Stimulated activated CD4-positive, alpha-beta T cell treated with anti-CD3 and anti-CD28 coated beads, TNF-alpha, amount 100 ng/mL, for 24 hours (primary cell): Measurements from ENCODE around the gene PXN.
A peak's percentile ranks its signal among the peaks of the same experiment; 100 is the strongest.
"Not testable (repeated sequence)": the region's sequence is repeated elsewhere in the genome, so short reads cannot be mapped to it uniquely, and the experiment has no call there.

Source experiments
- DNase-seq, 3 experiments: peaks; one replicate each; pipeline ENCODE4 v3.0.0-alpha.2; 2020; ENCODE audit warnings: low read depth in 3 of 3

The PXN gene

GRCh38 chr12:120209851-120210250 lies 55.7 kb downstream of the PXN start:
- DNase-seq, result no peak

GRCh38 chr12:120207227-120207626 lies 58.3 kb downstream of the PXN start:
- DNase-seq, result no peak

DNA sequence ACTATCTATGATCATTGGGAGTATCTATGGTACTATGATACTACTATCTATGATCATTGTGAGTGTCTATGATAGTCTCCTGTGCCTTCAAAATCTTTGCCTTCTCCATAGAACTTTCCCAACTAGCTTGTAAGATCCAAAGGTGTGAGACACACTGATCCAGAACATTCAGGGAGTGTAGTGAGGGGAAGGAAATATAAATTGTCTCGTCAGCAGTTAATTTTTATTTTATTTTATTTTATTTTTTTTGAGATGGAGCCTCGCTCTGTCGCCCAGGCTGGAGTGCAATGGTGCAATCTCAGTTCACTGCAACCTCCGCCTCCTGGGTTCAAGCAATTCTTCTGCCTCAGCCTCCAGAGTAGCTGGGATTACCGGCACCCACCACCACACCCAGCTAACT lies 58.7 kb downstream of the PXN start:
- not testable (repeated sequence) for DNase-seq

GRCh38 chr12:120206228-120206627 lies 59.3 kb downstream of the PXN start:
- DNase-seq, result no peak

GRCh38 chr12:120204171-120204570 lies 61.4 kb downstream of the PXN start:
- no peak for DNase-seq

DNA sequence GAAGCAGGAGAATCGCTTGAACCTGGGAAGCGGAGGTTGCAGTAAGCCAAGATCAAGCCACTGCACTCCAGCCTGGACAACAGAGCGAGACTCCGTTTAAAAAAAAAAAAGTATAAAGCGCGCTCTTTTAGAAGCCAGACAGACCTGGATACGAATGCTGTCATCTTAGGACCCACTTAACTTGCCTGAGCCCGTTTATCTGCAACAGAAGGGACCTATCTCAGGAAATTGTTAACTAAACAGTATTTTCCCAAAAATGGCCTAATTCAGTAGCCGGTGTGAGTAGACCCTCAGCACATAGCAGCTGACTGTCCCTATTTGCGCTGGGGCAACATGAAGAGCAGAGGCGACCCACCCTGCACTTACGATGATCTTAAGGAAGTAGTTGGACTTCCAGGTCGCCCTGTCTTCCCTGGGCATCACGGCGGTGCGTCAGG lies 65.1 kb downstream of the PXN start:
- DNase-seq, result no peak

DNA sequence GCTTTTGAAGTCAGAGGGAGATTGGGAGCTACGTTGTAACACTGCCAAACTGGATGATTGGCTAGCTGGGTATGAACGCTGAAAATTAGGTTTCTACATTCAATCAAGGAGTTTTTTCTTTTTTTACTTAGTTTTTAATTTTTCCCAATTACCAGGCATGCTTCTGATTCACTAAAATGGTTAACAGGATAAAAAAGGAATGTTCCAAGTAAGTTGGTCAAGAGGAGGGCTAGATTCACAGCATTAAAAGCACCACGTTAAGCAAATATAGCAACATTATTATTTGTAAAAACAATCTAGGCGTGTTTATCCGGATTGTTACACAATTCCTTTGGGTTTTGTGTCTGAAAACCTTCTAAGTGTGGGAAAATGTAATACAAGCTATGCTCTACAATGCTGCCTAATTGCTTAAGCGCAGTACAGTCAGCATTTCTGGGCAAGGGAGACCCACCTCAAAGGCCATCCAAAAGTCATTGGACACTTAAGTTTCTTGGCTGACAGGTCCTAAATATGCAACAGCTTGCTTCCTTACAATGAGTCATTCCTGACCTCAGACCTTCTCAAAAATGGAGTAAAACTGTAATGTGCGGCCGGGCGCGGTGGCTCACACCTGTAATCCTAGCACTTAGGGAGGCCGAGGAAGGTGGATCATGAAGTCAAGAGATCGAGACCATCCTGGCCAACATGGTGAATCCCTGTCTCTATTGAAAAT lies 65.8 kb downstream of the PXN start:
- DNase-seq, result peak in 1 of 3 experiments; percentile 41

DNA sequence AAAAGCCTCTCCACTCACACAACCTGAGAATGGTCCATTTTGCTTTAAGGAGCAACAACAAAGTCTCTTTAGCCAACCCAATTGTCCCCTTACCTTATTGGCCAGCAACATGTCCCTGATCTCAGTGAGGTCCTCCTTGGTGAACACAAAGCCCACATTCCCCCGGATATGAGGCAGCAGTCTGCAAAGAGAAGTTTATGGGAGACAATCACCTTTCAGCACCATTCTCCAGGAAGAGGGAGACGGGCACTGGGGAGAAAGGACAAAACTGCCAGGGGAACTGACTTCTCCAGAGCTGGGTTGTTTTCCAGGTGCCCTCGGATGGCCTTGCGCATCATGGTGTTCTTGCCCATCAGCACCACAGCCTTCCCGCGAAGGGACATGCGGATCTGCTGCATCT lies 66.5 kb downstream of the PXN start:
- no peak for DNase-seq

GRCh38 chr12:120197542-120197887 lies 68.0 kb downstream of the PXN start:
- no peak for DNase-seq

DNA sequence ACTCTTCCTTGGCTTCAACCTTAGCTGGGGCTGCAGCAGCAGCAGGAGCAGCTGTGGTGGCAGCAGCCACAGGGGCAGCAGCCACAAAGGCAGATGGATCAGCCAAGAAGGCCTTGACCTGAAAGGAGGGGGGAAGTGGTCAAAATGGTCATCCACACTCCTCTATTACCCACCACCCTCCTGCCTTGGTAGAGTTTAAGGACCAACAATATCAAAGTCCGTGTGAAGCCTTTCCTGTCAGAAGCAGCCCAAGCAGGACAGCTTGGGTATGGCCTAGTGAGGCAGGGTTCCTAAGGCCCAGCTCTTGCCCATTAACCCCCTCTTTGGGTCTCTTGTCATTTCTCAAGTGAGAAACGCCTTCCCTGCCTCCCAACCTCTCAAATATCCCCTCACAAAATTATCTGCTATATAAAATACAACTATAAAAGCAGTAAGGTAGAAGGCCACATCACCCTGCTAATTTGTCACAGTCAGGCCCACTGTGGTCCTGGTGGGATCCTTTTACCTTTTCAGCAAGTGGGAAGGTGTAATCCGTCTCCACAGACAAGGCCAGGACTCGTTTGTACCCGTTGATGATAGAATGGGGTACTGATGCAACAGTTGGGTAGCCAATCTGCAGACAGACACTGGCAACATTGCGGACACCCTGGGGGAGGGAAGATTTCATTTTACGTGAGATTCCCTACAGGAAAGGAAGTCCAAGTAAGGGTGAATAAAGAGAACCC lies 68.6 kb downstream of the PXN start:
- DNase-seq, result not testable (repeated sequence)

- no peak for DNase-seq
These were observed 69.2 kb downstream of the PXN start for GRCh38 chr12:120196363-120196762.

GRCh38 chr12:120194534-120195395 lies 70.8 kb downstream of the PXN start, which contains the start of gene GCN1:
TSS of gene GCN1 (minus strand) at chr12:120194715. CDS start at chr12:120194697, 18 bp downstream.
- DNase-seq, result peak; percentile 76 to 87 (median 83)

GRCh38 chr12:120194226-120194533 lies 71.3 kb downstream of the PXN start:
- no peak for DNase-seq

- DNase-seq, result not testable (repeated sequence)
These were observed 72.2 kb downstream of the PXN start for GRCh38 chr12:120193286-120193685.

- no peak for DNase-seq
These were observed 74.5 kb downstream of the PXN start for GRCh38 chr12:120190985-120191480.

- DNase-seq, result no peak
These were observed 75.1 kb downstream of the PXN start for GRCh38 chr12:120190386-120190785.

- DNase-seq, result no peak
These were observed 78.9 kb downstream of the PXN start for GRCh38 chr12:120186654-120187053.

DNA sequence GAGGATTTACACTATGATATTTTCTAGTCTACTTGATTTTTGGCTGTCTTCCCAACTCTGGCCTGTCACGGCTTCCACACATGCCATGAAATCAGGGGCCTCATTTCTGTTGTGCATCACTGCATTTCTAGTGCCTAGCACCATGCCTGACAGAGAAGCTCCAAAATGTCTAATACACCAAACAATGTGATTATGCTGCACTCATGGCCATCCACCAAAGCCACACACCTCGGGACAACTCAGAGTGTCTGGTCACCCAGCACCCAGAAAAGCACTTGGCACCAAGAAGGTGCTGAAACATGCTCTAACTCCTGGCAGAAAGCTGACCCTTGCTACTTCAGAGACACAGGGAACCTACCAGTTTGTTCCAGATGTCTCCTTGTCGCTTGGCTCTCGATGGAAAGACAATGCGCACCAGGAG lies 82.3 kb downstream of the PXN start:
- DNase-seq, result no peak

GRCh38 chr12:120181991-120182631 lies 83.4 kb downstream of the PXN start:
- DNase-seq, result no peak

- DNase-seq, result no peak
These were observed 84.6 kb downstream of the PXN start for GRCh38 chr12:120180975-120181374.

- DNase-seq, result no peak
These were observed 90.0 kb downstream of the PXN start for GRCh38 chr12:120175537-120175936.

DNA sequence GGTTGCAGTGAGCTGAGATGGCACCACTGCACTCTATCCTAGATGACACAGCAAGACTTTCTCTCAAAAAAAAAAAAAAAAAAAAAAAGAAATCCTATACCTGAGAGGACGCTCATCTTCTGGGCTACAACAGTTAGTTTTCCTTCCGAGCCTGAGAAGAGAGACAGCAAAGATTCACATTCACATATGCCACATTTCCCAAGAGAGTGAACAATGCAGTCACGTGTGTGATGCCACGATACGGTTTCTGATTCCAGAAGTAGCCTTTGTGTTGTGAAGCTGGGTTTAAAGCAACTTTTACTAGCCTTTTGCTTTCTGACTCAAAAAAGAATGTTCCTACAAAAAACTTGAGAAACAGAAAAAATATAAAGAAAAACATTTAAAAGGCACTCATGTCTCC lies 90.5 kb downstream of the PXN start:
- no peak for DNase-seq
